HCT116 (cell line): ENCODE data around the gene TTYH3. TPM values are rescaled to one million over a fixed set of nuclear protein-coding genes. Genes with fewer than 3 reads are reported as not detected.

Source experiments
- ATAC-seq: fragments of 200-7000 bp; cut with Tn5 transposase; 2 replicates; pipeline ENCODE4 v1.9.1; 2020; ENCODE audit warnings: mild to moderate bottlenecking, moderate library complexity
- BruUV-seq: library from RNA; stranded (reverse); fragments of 400-500 nt; replicated peaks from 2 replicates; lab custom pipeline; 2021; lab: Mats Ljungman, UMichigan
- CTCF ChIA-PET: fragments of 300-600 bp; sonication (Branson Sonifier 250); formaldehyde crosslinking; loops from one replicate; lab custom pipeline; 2021; ENCODE audit warnings: antibody characterized with exemption; lab: Charles Lee
- POLR2A ChIA-PET: fragments of 300-600, 350-600 bp; sonication (Branson Sonifier 250); formaldehyde crosslinking; loops from one replicate; lab custom pipeline; 2021; ENCODE audit warnings: antibody characterized with exemption; lab: Charles Lee
- RAD21 ChIA-PET, 2 experiments: fragments of 300-600 bp; sonication (Branson Sonifier 250); formaldehyde crosslinking; loops; one replicate each; lab custom pipeline; 2023; ENCODE audit warnings: low total read pairs in 2 of 2; ENCODE audit not compliant: uncharacterized antibody in 2 of 2, unreplicated experiment in 2 of 2, low non-redundant PET in 1 of 2; lab: Charles Lee
- DNase-seq: peaks from one replicate; pipeline ENCODE4 v3.0.0-alpha.2; 2010; ENCODE audit warnings: low read depth, low spot score
- H2AFZ ChIP-seq: fragments of 200-600 bp; shearing (Covaris generic), sonication (generic); 2 replicates; pipeline ENCODE4 v1.6.1; 2017; ENCODE audit warnings: low read depth, mixed run types, mixed read lengths, antibody characterized with exemption, low read length; ENCODE audit not compliant: poor library complexity, severe bottlenecking
- H3K27ac ChIP-seq: 2 replicates; pipeline ENCODE4 v1.5.1; 2012; ENCODE audit warnings: low read depth, low read length
- H3K27me3 ChIP-seq: fragments of 200-600 bp; sonication (generic); 2 replicates; pipeline ENCODE4 v1.6.1; 2016; ENCODE audit warnings: mixed run types, low read length, mixed read lengths; ENCODE audit not compliant: insufficient read depth
- H3K36me3 ChIP-seq, 2 experiments: fragments of 200-500 bp in 1 of 2; fragments of 200-600 bp in 1 of 2; sonication (Bioruptor generic) in 1 of 2; sonication (generic) in 1 of 2; 2 replicates each; pipeline versions ENCODE4 v1.5.1 to v1.6.1; 2014 to 2016; ENCODE audit warnings: low read length in 2 of 2, inconsistent platforms in 1 of 2, mixed read lengths in 1 of 2, mixed run types in 1 of 2; ENCODE audit not compliant: insufficient read depth in 2 of 2, control insufficient read depth in 1 of 2
- H3K4me1 ChIP-seq, 2 experiments: fragments of 200-600 bp in 1 of 2; sonication (generic) in 1 of 2; 2 replicates each; pipeline versions ENCODE4 v1.5.1 to v1.6.1; 2012 to 2017; ENCODE audit warnings: low read length in 2 of 2, inconsistent platforms in 1 of 2, mild to moderate bottlenecking in 1 of 2, mixed read lengths in 1 of 2, mixed run types in 1 of 2, moderate library complexity in 1 of 2; ENCODE audit not compliant: insufficient read depth in 2 of 2, control insufficient read depth in 1 of 2
- H3K4me2 ChIP-seq: fragments of 200-600 bp; sonication (generic); 2 replicates; pipeline ENCODE4 v1.6.1; 2017; ENCODE audit warnings: mixed run types, low read length, mixed read lengths
- H3K4me3 ChIP-seq, 2 experiments: fragments of 200-600 bp in 1 of 2; sonication (generic) in 1 of 2; replicated peaks in 1 of 2; 2 replicates each; pipeline ENCODE4 v1.5.1; 2011 to 2016; ENCODE audit warnings: low read length in 2 of 2, control low read depth in 1 of 2, low read depth in 1 of 2, mild to moderate bottlenecking in 1 of 2, mixed read lengths in 1 of 2, mixed run types in 1 of 2
- H3K79me2 ChIP-seq: fragments of 200-600 bp; sonication (generic); 2 replicates; pipeline ENCODE4 v1.6.1; 2017; ENCODE audit warnings: mild to moderate bottlenecking, mixed run types, low read length, moderate library complexity, mixed read lengths; ENCODE audit not compliant: insufficient read depth
- H3K9ac ChIP-seq: fragments of 200-600 bp; sonication (generic); 2 replicates; pipeline ENCODE4 v1.6.1; 2016; ENCODE audit warnings: low read length, mixed read lengths
- H3K9me2 ChIP-seq: fragments of 200-600 bp; sonication (generic), shearing (Covaris generic); 2 replicates; pipeline ENCODE4 v1.6.1; 2017; ENCODE audit warnings: mixed run types, mild to moderate bottlenecking, moderate library complexity; ENCODE audit not compliant: insufficient read depth
- H3K9me3 ChIP-seq, 2 experiments: fragments of 200-500 bp in 1 of 2; fragments of 200-600 bp in 1 of 2; sonication (Bioruptor generic) in 1 of 2; sonication (generic) in 1 of 2; 2 replicates each; pipeline ENCODE4 v1.6.1; 2014 to 2017; ENCODE audit warnings: low read length in 2 of 2, mixed read lengths in 2 of 2, inconsistent platforms in 1 of 2, low read depth in 1 of 2, mild to moderate bottlenecking in 1 of 2, mixed run types in 1 of 2, moderate library complexity in 1 of 2; ENCODE audit not compliant: control insufficient read depth in 1 of 2, insufficient read depth in 1 of 2
- H4K20me1 ChIP-seq: fragments of 200-600 bp; sonication (generic), shearing (Covaris generic); 2 replicates; pipeline ENCODE4 v1.6.1; 2017; ENCODE audit warnings: mixed run types, mild to moderate bottlenecking, moderate library complexity; ENCODE audit not compliant: insufficient read depth
- CEBPB ChIP-seq: IDR thresholded peaks from 2 replicates; pipeline ENCODE4 v1.6.1; 2012; ENCODE audit warnings: low read depth
- EGR1 ChIP-seq: IDR thresholded peaks from 2 replicates; pipeline ENCODE4 v1.6.1; 2012; ENCODE audit warnings: low read depth
- ELF1 ChIP-seq: IDR thresholded peaks from 2 replicates; pipeline ENCODE4 v1.6.1; 2012; ENCODE audit warnings: low read depth, borderline replicate concordance
- EZH2 ChIP-seq: fragments of 200-600 bp; sonication (generic); IDR thresholded peaks from 2 replicates; pipeline ENCODE4 v1.6.1; 2017; ENCODE audit warnings: antibody characterized with exemption, mixed run types
- EZH2phosphoT487 ChIP-seq: fragments of 200-600 bp; IDR thresholded peaks from 2 replicates; pipeline ENCODE4 v1.6.1; 2018; ENCODE audit warnings: antibody characterized with exemption, borderline replicate concordance
- FOSL1 ChIP-seq: IDR thresholded peaks from 2 replicates; pipeline ENCODE4 v1.6.1; 2012; ENCODE audit warnings: low read depth
- JUND ChIP-seq: IDR thresholded peaks from 2 replicates; pipeline ENCODE4 v1.6.1; 2012
- MAX ChIP-seq: IDR thresholded peaks from 2 replicates; pipeline ENCODE4 v1.6.1; 2012
- POLR2AphosphoS5 ChIP-seq: IDR thresholded peaks from 2 replicates; pipeline ENCODE4 v1.6.1; 2011; ENCODE audit warnings: mild to moderate bottlenecking, low read depth, low read length, moderate library complexity
- RAD21 ChIP-seq: IDR thresholded peaks from 2 replicates; pipeline ENCODE4 v1.6.1; 2012; ENCODE audit warnings: low read depth, mild to moderate bottlenecking
- REST ChIP-seq: IDR thresholded peaks from 2 replicates; pipeline ENCODE4 v1.6.1; 2012; ENCODE audit warnings: low read depth
- SIN3A ChIP-seq: IDR thresholded peaks from 2 replicates; pipeline ENCODE4 v1.6.1; 2012; ENCODE audit warnings: low read depth
- SP1 ChIP-seq: IDR thresholded peaks from 2 replicates; pipeline ENCODE4 v1.6.1; 2012; ENCODE audit warnings: low read depth
- TCF7L2 ChIP-seq: IDR thresholded peaks from 2 replicates; pipeline ENCODE4 v1.7.0; 2011; ENCODE audit warnings: borderline replicate concordance, inconsistent platforms; ENCODE audit not compliant: insufficient read depth, insufficient read length; ENCODE audit errors: extremely low read depth
- ZBTB33 ChIP-seq: IDR thresholded peaks from 2 replicates; pipeline ENCODE4 v1.6.1; 2011; ENCODE audit warnings: mild to moderate bottlenecking, low read length, moderate library complexity; ENCODE audit not compliant: insufficient replicate concordance; ENCODE audit errors: extremely low read depth
- ZFX ChIP-seq: fragments of 450-650 bp; IDR thresholded peaks from 2 replicates; pipeline ENCODE4 v1.6.1; 2017
- intact Hi-C: fragments of 100-400 bp; cut with micrococcal nuclease; formaldehyde crosslinking; loops from 2 replicates; pipeline ENCODE4 v1.10.0; 2022
- total RNA-seq: library from RNA; stranded (reverse); gene quantifications from one replicate; pipeline ENCODE4 v1.2.1, GENCODE V29; 2021; ENCODE audit not compliant: unreplicated experiment

Gene TTYH3
- total RNA-seq, 1 experiment from 2014 or later: 40.3 TPM

GRCh38 chr7:2647594-2648172 lies 15.9 kb downstream of the TTYH3 start:
- ATAC-seq (no peak), DNase-seq (no peak)
- intact Hi-C loops: no loop called here
- H3K9me3 ChIP-seq: no peaks in the 10 kb centered on the region
- H3K9ac ChIP-seq: no peak overlapping the region
- H3K4me3 ChIP-seq: no peak overlapping the region
- BruUV-seq: no TSS peak
- no peaks in the 10 kb centered on the region for H4K20me1 ChIP-seq
- POLR2A ChIA-PET: no interaction called here
- no peak for TF ChIP-seq SIN3A
- TF ChIP-seq POLR2AphosphoS5: no peak
- no peak for TF ChIP-seq ZFX
- no peak for TF ChIP-seq CEBPB
- TF ChIP-seq TCF7L2: no peak
- no peak for TF ChIP-seq MAX
- TF ChIP-seq JUND: no peak
- TF ChIP-seq EZH2phosphoT487: no peak
- TF ChIP-seq EZH2: no peak
- no peak for TF ChIP-seq SP1
- TF ChIP-seq FOSL1: no peak
- no peak for TF ChIP-seq EGR1
- no peak for TF ChIP-seq REST
- TF ChIP-seq ZBTB33: no peak
- no peak for TF ChIP-seq ELF1
- no peak for TF ChIP-seq RAD21
- TF ChIP-seq, all 23 proteins: peak for 0
- Histone ChIP-seq H3K4me2 (no peak overlapping the region), H3K4me1 (peaks cover 6 to 25% of the 10 kb centered on the region in 2 experiments), H3K36me3 (no peaks in the 10 kb centered on the region; a peak in 1 of 4 replicates), H3K27me3 (no peaks in the 10 kb centered on the region), H3K79me2 (no peaks in the 10 kb centered on the region), H3K9me2 (no peaks in the 10 kb centered on the region), H3K27ac (no peak overlapping the region; the same call in 1 of the 2 replicates), H2AFZ (no peak overlapping the region)
- ChIA-PET CTCF (no interaction called here), RAD21 (no interaction called here)
